SU-DHL-6 (cell line): Measurements from ENCODE around the gene TMEM115.

Source experiments
- H2AFZ ChIP-seq: fragments of 200-600 bp; sonication (generic); 2 replicates; pipeline ENCODE4 v1.6.1; 2014; ENCODE audit warnings: low read depth, mild to moderate bottlenecking, moderate library complexity, mixed read lengths, antibody characterized with exemption, low read length; ENCODE audit not compliant: severe bottlenecking
- H3F3A ChIP-seq: fragments of 200-600 bp; shearing (Covaris generic); 2 replicates; pipeline ENCODE4 v1.6.0; 2016; ENCODE audit warnings: antibody characterized with exemption, mild to moderate bottlenecking; ENCODE audit not compliant: insufficient read depth
- H3K27ac ChIP-seq: fragments of 200-600 bp; sonication (generic); 2 replicates; pipeline ENCODE4 v1.5.1; 2016; ENCODE audit warnings: low read depth, mild to moderate bottlenecking, low read length, moderate library complexity, mixed read lengths
- H3K27me3 ChIP-seq: fragments of 200-600 bp; sonication (generic), shearing (Covaris generic); 2 replicates; pipeline ENCODE4 v1.6.0; 2014; ENCODE audit warnings: mild to moderate bottlenecking, low read length
- H3K36me3 ChIP-seq: fragments of 200-600 bp; sonication (generic); 2 replicates; pipeline ENCODE4 v1.6.1; 2014; ENCODE audit warnings: mild to moderate bottlenecking, low read length, mixed read lengths
- H3K4me2 ChIP-seq: fragments of 300-600, 200-600 bp; shearing (Covaris generic), sonication (generic); 2 replicates; pipeline ENCODE4 v1.6.0; 2014; ENCODE audit warnings: low read length, low read depth, mild to moderate bottlenecking; ENCODE audit not compliant: poor library complexity, severe bottlenecking
- H3K4me3 ChIP-seq: fragments of 200-600 bp; sonication (generic); 2 replicates; pipeline ENCODE4 v1.5.1; 2014; ENCODE audit warnings: antibody characterized with exemption, low read length, mild to moderate bottlenecking, mixed read lengths; ENCODE audit not compliant: insufficient read depth, poor library complexity, severe bottlenecking
- H3K79me2 ChIP-seq: fragments of 200-600 bp; sonication (generic); 2 replicates; pipeline ENCODE4 v1.6.1; 2014; ENCODE audit warnings: mild to moderate bottlenecking, low read length, moderate library complexity; ENCODE audit not compliant: insufficient read depth
- H3K9ac ChIP-seq: fragments of 200-600 bp; sonication (generic); 2 replicates; pipeline ENCODE4 v1.7.0; 2014; ENCODE audit warnings: mild to moderate bottlenecking, low read length
- H3K9me2 ChIP-seq: fragments of 200-600 bp; sonication (generic); replicated peaks from 2 replicates; pipeline ENCODE4 v1.6.1; 2014; ENCODE audit warnings: low read length; ENCODE audit not compliant: insufficient read depth
- H3K9me3 ChIP-seq: fragments of 200-600 bp; sonication (generic); 2 replicates; pipeline ENCODE4 v1.6.1; 2014; ENCODE audit warnings: low read length, mixed read lengths; ENCODE audit not compliant: insufficient read depth
- H4K20me1 ChIP-seq: fragments of 200-600 bp; sonication (generic); 2 replicates; pipeline ENCODE4 v1.6.1; 2014; ENCODE audit warnings: low read depth, mild to moderate bottlenecking, antibody characterized with exemption, low read length, moderate library complexity, mixed read lengths
- CTCF ChIP-seq: fragments of 200-600 bp; sonication (generic); IDR thresholded peaks from one replicate; pipeline ENCODE4 v1.5.1; 2017; ENCODE audit warnings: antibody characterized with exemption, mild to moderate bottlenecking, low read length, moderate library complexity; ENCODE audit not compliant: insufficient read depth, poor library complexity, severe bottlenecking
- EZH2phosphoT487 ChIP-seq: fragments of 200-600 bp; sonication (generic), shearing (Covaris generic); conservative IDR thresholded peaks from 2 replicates; pipeline ENCODE4 v1.6.1; 2018; ENCODE audit warnings: mild to moderate bottlenecking, antibody characterized with exemption, low read length, moderate library complexity, mixed read lengths

Gene TMEM115

DNA sequence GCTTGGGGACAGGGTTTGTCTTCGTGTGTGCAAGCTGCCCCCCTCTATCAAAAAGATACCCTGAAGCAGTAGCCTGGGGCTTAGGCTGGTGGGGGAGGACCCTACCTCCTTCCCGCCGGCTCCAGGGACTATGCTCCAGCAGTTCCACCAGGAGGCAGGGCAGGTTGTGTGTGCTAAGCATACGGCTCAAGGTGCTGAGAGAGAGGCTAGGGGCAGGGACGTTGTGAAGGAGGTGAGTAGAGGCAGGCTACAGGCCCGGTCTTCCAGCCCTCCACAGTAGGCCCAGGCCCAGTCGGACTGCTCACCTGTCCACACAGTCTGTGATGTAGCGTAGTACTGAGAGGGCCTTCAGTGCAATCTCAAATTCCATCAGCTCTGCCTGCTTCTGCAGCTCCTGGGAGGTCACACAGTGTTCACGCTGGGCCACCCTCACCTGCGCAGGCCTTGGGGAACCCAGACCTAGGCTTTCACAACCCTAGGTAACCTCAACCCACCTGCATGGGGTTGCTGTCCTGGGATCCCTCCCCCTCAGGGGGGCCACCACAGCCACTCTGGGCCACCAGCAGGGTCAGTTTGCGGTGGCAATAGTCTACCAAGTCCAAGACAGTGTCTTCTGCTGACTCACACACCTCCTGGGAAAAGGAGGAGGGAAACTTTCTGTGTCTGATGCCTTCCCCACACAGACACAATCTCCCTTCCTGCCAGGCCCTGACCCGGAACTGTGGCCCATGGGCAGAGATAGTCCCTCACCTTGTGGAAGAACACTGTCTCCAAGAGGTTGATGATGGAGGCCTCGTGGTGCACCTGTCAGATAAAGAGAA is 16.3 kb downstream of the TMEM115 start:
- H3K9ac ChIP-seq: no peak overlapping the region
- H3K27ac ChIP-seq: no peak overlapping the region
- H3K36me3 ChIP-seq: no peaks in the 10 kb centered on the region
- H3K4me3 ChIP-seq: no peak overlapping the region
- no peaks in the 10 kb centered on the region for H3K27me3 ChIP-seq
- TF ChIP-seq CTCF (no peak), EZH2phosphoT487 (no peak)
- H3F3A ChIP-seq: peaks cover 11% of the 10 kb centered on the region; the same call in 1 of the 2 replicates
- H3K79me2 ChIP-seq: no peaks in the 10 kb centered on the region
- no peaks in the 10 kb centered on the region for H4K20me1 ChIP-seq
- no peaks in the 10 kb centered on the region for H3K9me2 ChIP-seq
- no peak overlapping the region for H2AFZ ChIP-seq
- H3K4me2 ChIP-seq: no peak overlapping the region
- no peaks in the 10 kb centered on the region for H3K9me3 ChIP-seq

- Histone ChIP-seq H3K4me3 (no peak overlapping the region), H3K27me3 (no peaks in the 10 kb centered on the region), H3K9ac (no peak overlapping the region), H3K27ac (no peak overlapping the region), H3F3A (peaks cover 12% of the 10 kb centered on the region; the same call in 1 of the 2 replicates), H2AFZ (no peak overlapping the region), H3K79me2 (peaks cover under 1% of the 10 kb centered on the region), H3K4me2 (no peak overlapping the region), H3K9me2 (no peaks in the 10 kb centered on the region), H3K9me3 (no peaks in the 10 kb centered on the region), H4K20me1 (no peaks in the 10 kb centered on the region), H3K36me3 (no peaks in the 10 kb centered on the region)
- no peak for TF ChIP-seq EZH2phosphoT487
- no peak for TF ChIP-seq CTCF
Observed at GRCh38 chr3:50341996-50342650, 17.2 kb downstream of the TMEM115 start.

DNA sequence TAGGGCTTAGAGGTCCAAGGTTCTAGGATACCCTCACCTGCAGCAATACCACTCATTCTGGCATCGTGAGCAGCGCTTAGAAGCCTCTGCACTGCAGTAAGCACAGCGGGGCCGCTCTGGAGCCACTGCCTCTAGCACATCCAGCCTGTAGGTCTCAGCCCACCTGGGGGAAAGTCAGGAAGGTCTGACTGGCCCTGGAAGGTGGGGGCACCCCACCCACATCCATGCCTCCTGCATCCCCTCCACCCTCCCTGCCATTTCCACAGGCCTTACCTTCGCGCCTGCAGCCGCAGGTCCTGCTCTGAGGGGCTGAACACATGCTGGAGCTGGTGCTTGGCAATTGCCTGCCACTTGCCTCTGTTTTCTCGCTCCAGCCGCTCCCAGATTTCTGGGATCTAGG is 17.8 kb downstream of the TMEM115 start:
- TF ChIP-seq CTCF: no peak
- no peak for TF ChIP-seq EZH2phosphoT487
- Histone ChIP-seq H3K9ac (no peak overlapping the region), H3K4me3 (no peak overlapping the region)

More for the DNA sequence above, 17.8 kb downstream of the TMEM115 start:
- H3K79me2 ChIP-seq: peaks cover 6% of the 10 kb centered on the region
- no peak overlapping the region for H2AFZ ChIP-seq
- H3K9me2 ChIP-seq: no peaks in the 10 kb centered on the region
- H3K4me2 ChIP-seq: no peak overlapping the region
- H4K20me1 ChIP-seq: no peaks in the 10 kb centered on the region
- H3K9me3 ChIP-seq: no peaks in the 10 kb centered on the region
- H3K27me3 ChIP-seq: no peaks in the 10 kb centered on the region
- H3K36me3 ChIP-seq: no peaks in the 10 kb centered on the region
- no peak overlapping the region for H3K27ac ChIP-seq
- H3F3A ChIP-seq: peaks cover 12% of the 10 kb centered on the region; the same call in 1 of the 2 replicates
